ENCODE data around the gene HABP4. TPM values are rescaled to one million over a fixed set of nuclear protein-coding genes. Genes with fewer than 3 reads are reported as not detected.

The HABP4 gene
- total and polyA plus RNA-seq, 4 donors = 1.1 to 4.0 (median 2.9) TPM

DNA sequence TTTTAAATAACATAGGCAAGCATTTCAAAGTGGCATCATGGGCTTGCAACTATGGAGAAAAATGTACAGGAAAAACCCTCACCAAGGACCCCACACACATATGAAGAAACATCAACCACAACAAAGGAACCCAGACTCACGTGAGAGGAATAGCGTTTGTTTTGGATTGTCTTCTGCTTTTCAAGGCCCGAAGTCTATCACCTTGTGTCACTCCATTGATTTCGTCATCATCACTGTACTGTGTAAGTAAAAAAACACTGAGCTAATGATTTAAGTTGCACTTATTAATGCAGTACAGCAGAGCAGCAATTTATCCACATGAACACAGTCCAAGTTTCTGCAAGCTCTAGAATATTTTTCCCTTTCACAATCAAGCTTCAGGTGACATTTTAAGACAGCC, 72.4 kb downstream of the HABP4 start (continued):
- TF ChIP-seq FOXA1 (IDR thresholded peaks at IDR 0.05) = no peak

DNA sequence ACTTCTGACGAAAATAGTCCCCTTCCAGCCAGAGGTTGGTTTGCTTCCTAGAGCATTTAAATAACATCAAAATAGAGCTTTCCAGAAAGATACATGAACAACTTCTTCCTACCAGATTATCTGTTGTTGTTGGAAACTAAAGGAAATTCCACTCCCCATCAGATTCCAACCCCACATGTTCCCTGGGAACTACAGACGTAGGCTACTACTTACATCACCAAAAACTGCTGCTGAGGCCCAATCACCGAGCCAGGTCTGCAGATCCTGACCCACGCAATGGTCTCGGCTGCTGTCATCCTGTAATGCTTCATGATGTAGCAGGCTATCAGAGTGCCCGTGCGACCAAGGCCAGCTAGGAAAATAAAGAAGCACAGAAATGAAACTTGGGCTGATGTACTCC, 73.4 kb downstream of the HABP4 start:
- H3K27me3 ChIP-seq (ENCODE audit: control insufficient read depth in 4 of 4, insufficient read depth in 4 of 4, low read length in 3 of 4) = no peaks in the 10 kb centered on the region
- no peaks in the 10 kb centered on the region for H3K4me1 ChIP-seq (ENCODE audit: control insufficient read depth in 4 of 4, insufficient read depth in 4 of 4, low read length in 3 of 4)
- peaks cover 2 to 14% (median 5%) of the 10 kb centered on the region in 4 donors for H3K36me3 ChIP-seq (ENCODE audit: control insufficient read depth in 4 of 4, insufficient read depth in 3 of 4, low read depth in 1 of 4, low read length in 3 of 4)
- 88% methylated on average over 7 of the region's 7 CpGs for WGBS
- DNase-seq (ENCODE audit: low spot score) = no peak
- H3K9ac ChIP-seq (ENCODE audit: low read depth in 1 of 2, low read length in 2 of 2) = no peak overlapping the region
- no peak overlapping the region for H3K27ac ChIP-seq (ENCODE audit: low read depth in 1 of 2, low read length in 2 of 2)
- TF ChIP-seq, protein P1, sequence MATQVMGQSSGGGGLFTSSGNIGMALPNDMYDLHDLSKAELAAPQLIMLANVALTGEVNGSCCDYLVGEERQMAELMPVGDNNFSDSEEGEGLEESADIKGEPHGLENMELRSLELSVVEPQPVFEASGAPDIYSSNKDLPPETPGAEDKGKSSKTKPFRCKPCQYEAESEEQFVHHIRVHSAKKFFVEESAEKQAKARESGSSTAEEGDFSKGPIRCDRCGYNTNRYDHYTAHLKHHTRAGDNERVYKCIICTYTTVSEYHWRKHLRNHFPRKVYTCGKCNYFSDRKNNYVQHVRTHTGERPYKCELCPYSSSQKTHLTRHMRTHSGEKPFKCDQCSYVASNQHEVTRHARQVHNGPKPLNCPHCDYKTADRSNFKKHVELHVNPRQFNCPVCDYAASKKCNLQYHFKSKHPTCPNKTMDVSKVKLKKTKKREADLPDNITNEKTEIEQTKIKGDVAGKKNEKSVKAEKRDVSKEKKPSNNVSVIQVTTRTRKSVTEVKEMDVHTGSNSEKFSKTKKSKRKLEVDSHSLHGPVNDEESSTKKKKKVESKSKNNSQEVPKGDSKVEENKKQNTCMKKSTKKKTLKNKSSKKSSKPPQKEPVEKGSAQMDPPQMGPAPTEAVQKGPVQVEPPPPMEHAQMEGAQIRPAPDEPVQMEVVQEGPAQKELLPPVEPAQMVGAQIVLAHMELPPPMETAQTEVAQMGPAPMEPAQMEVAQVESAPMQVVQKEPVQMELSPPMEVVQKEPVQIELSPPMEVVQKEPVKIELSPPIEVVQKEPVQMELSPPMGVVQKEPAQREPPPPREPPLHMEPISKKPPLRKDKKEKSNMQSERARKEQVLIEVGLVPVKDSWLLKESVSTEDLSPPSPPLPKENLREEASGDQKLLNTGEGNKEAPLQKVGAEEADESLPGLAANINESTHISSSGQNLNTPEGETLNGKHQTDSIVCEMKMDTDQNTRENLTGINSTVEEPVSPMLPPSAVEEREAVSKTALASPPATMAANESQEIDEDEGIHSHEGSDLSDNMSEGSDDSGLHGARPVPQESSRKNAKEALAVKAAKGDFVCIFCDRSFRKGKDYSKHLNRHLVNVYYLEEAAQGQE (IDR thresholded peaks at IDR 0.05) = no peak
- TF ChIP-seq SP1 (IDR thresholded peaks at IDR 0.05) (no peak), HNF4G (IDR thresholded peaks at IDR 0.05) (no peak), RAD21 (IDR thresholded peaks at IDR 0.05) (no peak), EGR1 (IDR thresholded peaks at IDR 0.05; ENCODE audit: low read depth in 2 of 2) (no peak), FOXA2 (IDR thresholded peaks at IDR 0.05) (no peak), YY1 (IDR thresholded peaks at IDR 0.05) (no peak), TAF1 (conservative IDR thresholded peaks at IDR 0.05) (no peak), NR2F2 (IDR thresholded peaks at IDR 0.05) (no peak), RXRA (IDR thresholded peaks at IDR 0.05) (no peak), HNF4A (conservative IDR thresholded peaks at IDR 0.05) (no peak), JUND (IDR thresholded peaks at IDR 0.05) (no peak)
- TF ChIP-seq, protein P2, sequence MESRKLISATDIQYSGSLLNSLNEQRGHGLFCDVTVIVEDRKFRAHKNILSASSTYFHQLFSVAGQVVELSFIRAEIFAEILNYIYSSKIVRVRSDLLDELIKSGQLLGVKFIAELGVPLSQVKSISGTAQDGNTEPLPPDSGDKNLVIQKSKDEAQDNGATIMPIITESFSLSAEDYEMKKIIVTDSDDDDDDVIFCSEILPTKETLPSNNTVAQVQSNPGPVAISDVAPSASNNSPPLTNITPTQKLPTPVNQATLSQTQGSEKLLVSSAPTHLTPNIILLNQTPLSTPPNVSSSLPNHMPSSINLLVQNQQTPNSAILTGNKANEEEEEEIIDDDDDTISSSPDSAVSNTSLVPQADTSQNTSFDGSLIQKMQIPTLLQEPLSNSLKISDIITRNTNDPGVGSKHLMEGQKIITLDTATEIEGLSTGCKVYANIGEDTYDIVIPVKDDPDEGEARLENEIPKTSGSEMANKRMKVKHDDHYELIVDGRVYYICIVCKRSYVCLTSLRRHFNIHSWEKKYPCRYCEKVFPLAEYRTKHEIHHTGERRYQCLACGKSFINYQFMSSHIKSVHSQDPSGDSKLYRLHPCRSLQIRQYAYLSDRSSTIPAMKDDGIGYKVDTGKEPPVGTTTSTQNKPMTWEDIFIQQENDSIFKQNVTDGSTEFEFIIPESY (IDR thresholded peaks at IDR 0.05) = no peak
- TF ChIP-seq, protein P3, sequence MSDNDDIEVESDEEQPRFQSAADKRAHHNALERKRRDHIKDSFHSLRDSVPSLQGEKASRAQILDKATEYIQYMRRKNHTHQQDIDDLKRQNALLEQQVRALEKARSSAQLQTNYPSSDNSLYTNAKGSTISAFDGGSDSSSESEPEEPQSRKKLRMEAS (IDR thresholded peaks at IDR 0.05) = no peak
- TF ChIP-seq, protein P4, sequence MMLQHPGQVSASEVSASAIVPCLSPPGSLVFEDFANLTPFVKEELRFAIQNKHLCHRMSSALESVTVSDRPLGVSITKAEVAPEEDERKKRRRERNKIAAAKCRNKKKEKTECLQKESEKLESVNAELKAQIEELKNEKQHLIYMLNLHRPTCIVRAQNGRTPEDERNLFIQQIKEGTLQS (IDR thresholded peaks at IDR 0.05) = no peak
- H3K9me3 ChIP-seq (ENCODE audit: control insufficient read depth in 4 of 4, low read length in 3 of 4) = no peaks in the 10 kb centered on the region
- H3K4me3 ChIP-seq (ENCODE audit: low read depth in 1 of 3, low read length in 3 of 3) = no peak overlapping the region

DNA sequence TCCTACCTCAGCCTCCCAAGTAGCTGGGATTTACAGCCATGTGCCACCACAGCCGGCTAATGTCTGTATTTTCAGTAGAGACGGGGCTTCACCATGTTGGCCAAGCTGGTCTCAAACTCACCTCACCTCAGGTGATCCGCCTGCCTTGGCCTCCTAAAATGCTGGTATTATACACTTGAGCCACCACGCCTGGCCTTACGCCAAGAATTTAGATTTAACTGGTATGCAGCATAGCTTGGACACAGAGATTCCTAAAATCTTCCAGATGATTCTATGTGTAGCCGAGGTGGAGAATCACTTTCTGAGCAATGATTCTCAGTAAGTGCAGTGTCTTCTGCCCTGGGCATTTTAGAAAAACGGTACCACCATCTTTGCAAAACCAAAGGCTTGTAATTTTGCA, 74.1 kb downstream of the HABP4 start:
- 94% methylated on average over 7 of the region's 7 CpGs for WGBS
- Histone ChIP-seq H3K4me1 (ENCODE audit: control insufficient read depth in 4 of 4, insufficient read depth in 4 of 4, low read length in 3 of 4) (no peaks in the 10 kb centered on the region), H3K4me3 (ENCODE audit: low read depth in 1 of 3, low read length in 3 of 3) (no peak overlapping the region), H3K9ac (ENCODE audit: low read depth in 1 of 2, low read length in 2 of 2) (no peak overlapping the region), H3K36me3 (ENCODE audit: control insufficient read depth in 4 of 4, insufficient read depth in 3 of 4, low read depth in 1 of 4, low read length in 3 of 4) (peaks cover 2 to 14% (median 5%) of the 10 kb centered on the region in 4 donors), H3K27ac (ENCODE audit: low read depth in 1 of 2, low read length in 2 of 2) (no peak overlapping the region), H3K27me3 (ENCODE audit: control insufficient read depth in 4 of 4, insufficient read depth in 4 of 4, low read length in 3 of 4) (no peaks in the 10 kb centered on the region), H3K9me3 (ENCODE audit: control insufficient read depth in 4 of 4, low read length in 3 of 4) (no peaks in the 10 kb centered on the region)
- DNase-seq (ENCODE audit: low spot score) = no peak
- TF ChIP-seq RXRA (IDR thresholded peaks at IDR 0.05) = no peak
- TF ChIP-seq SP1 (IDR thresholded peaks at IDR 0.05) = no peak
- no peak for TF ChIP-seq NR2F2 (IDR thresholded peaks at IDR 0.05)
- TF ChIP-seq HNF4A (conservative IDR thresholded peaks at IDR 0.05) = no peak
- TF ChIP-seq, protein P4 (IDR thresholded peaks at IDR 0.05) = no peak
- no peak for TF ChIP-seq JUND (IDR thresholded peaks at IDR 0.05)
- TF ChIP-seq, protein P3 (IDR thresholded peaks at IDR 0.05) = no peak
- TF ChIP-seq FOXA2 (IDR thresholded peaks at IDR 0.05) = no peak
- TF ChIP-seq, protein P1 (IDR thresholded peaks at IDR 0.05) = no peak
- TF ChIP-seq, protein P5, sequence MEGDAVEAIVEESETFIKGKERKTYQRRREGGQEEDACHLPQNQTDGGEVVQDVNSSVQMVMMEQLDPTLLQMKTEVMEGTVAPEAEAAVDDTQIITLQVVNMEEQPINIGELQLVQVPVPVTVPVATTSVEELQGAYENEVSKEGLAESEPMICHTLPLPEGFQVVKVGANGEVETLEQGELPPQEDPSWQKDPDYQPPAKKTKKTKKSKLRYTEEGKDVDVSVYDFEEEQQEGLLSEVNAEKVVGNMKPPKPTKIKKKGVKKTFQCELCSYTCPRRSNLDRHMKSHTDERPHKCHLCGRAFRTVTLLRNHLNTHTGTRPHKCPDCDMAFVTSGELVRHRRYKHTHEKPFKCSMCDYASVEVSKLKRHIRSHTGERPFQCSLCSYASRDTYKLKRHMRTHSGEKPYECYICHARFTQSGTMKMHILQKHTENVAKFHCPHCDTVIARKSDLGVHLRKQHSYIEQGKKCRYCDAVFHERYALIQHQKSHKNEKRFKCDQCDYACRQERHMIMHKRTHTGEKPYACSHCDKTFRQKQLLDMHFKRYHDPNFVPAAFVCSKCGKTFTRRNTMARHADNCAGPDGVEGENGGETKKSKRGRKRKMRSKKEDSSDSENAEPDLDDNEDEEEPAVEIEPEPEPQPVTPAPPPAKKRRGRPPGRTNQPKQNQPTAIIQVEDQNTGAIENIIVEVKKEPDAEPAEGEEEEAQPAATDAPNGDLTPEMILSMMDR (IDR thresholded peaks at IDR 0.05; ENCODE audit: low read depth, low read length, missing input control) = no peak
- TF ChIP-seq TAF1 (conservative IDR thresholded peaks at IDR 0.05) = no peak
- TF ChIP-seq FOXA1 (IDR thresholded peaks at IDR 0.05) = no peak

Measured in liver (tissue), 9 donors.